AG09319 (cell line): ENCODE measurements around the gene ERC2.

ENCODE experiments used
- DNase-seq: peaks from one replicate; pipeline ENCODE4 v3.0.0-alpha.2; 2010; ENCODE audit warnings: low read depth; ENCODE audit errors: extremely low read depth
- CTCF ChIP-seq: IDR thresholded peaks from 2 replicates; pipeline ENCODE4 v1.5.1; 2011; ENCODE audit warnings: low read depth, mild to moderate bottlenecking, inconsistent platforms, low read length, moderate library complexity

The ERC2 gene

GRCh38 chr3:55683666-55684270 is 784.5 kb downstream of the ERC2 start:
- no peak for DNase-seq
- no peak for TF ChIP-seq CTCF

GRCh38 chr3:55682461-55682860 is 785.8 kb downstream of the ERC2 start:
- no peak for DNase-seq
- no peak for TF ChIP-seq CTCF

- no peak for DNase-seq
- no peak for TF ChIP-seq CTCF
These were observed 789.6 kb downstream of the ERC2 start for GRCh38 chr3:55678546-55679216.

GRCh38 chr3:55676643-55677042 is 791.6 kb downstream of the ERC2 start:
- no peak for TF ChIP-seq CTCF
- no peak for DNase-seq

GRCh38 chr3:55675478-55675877 is 792.8 kb downstream of the ERC2 start:
- no peak for TF ChIP-seq CTCF
- no peak for DNase-seq

GRCh38 chr3:55673764-55674163 is 794.5 kb downstream of the ERC2 start:
- TF ChIP-seq CTCF: no peak
- no peak for DNase-seq

- DNase-seq: no peak
- TF ChIP-seq CTCF: no peak
These were observed 799.1 kb downstream of the ERC2 start for GRCh38 chr3:55669133-55669532.
